GM19372 (cell line): Measurements from ENCODE around the gene ALOXE3.

Experiments
- ATAC-seq: cut with Tn5 transposase; IDR thresholded peaks from one replicate; pipeline ENCODE4 v1.9.1; 2021; ENCODE audit warnings: mild to moderate bottlenecking, low read depth, moderate library complexity; ENCODE audit not compliant: unreplicated experiment

Gene ALOXE3

GRCh38 chr17:8142887-8143580, 24.7 kb upstream of the ALOXE3 start:
- no peak for ATAC-seq

- no peak for ATAC-seq
Observed at GRCh38 chr17:8142158-8142886, 24.0 kb upstream of the ALOXE3 start.

GRCh38 chr17:8141741-8142140, 23.4 kb upstream of the ALOXE3 start:
- no peak for ATAC-seq

GRCh38 chr17:8141045-8141444, 22.7 kb upstream of the ALOXE3 start:
- ATAC-seq, result no peak

DNA sequence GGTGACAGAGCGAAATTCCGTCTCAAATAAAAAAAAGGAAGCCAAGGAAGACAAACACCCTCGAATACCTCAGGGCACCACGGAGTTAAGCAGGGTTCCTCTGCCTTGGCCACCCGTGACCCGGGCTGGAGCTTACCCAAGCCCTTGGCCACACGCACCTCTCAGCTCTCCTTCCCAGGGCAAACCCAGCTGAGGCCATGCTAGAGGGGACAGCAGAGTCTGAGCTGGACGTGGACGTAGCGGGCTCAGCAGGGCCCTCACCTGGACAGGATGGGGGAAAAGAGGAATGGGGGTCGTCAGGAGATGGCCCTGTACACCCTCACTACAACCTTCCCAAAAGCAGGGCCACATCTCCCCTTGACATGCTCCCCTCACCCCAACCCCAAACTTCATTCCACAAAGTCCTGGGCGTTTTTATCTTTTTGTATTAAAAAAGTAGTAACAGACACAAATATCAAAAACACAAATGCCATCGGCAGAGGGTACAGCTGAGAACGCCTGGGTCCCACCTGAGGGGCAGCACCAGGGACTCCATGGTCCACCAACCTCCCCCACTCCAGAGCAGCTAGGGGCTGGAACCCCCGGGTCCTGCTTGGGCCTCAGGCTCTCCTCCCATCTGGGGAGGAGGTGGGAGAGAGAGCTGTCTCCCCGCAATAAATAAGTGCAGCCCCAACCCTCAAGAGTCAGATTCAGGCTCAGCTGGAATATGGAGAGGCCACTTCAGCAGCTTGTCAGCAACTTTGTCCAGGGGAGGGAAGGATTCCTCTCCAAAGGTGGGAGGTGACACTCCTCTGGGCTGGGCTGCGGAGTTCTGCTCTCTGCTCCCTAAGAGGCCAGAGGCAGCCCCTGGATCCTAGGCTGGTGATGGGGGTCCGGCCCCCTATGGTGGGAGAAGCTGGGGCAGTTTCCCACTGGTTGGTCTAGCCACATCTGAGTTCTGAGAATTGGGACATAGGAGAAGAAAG, 22.0 kb upstream of the ALOXE3 start:
- ATAC-seq, result no peak

- ATAC-seq, result peak; percentile 93
Observed at GRCh38 chr17:8138672-8139371, 20.5 kb upstream of the ALOXE3 start.

- no peak for ATAC-seq
Observed at GRCh38 chr17:8138374-8138671, 20.0 kb upstream of the ALOXE3 start.

GRCh38 chr17:8137645-8138373, 19.5 kb upstream of the ALOXE3 start:
- no peak for ATAC-seq

GRCh38 chr17:8133941-8134340, 15.6 kb upstream of the ALOXE3 start:
- ATAC-seq, result no peak

DNA sequence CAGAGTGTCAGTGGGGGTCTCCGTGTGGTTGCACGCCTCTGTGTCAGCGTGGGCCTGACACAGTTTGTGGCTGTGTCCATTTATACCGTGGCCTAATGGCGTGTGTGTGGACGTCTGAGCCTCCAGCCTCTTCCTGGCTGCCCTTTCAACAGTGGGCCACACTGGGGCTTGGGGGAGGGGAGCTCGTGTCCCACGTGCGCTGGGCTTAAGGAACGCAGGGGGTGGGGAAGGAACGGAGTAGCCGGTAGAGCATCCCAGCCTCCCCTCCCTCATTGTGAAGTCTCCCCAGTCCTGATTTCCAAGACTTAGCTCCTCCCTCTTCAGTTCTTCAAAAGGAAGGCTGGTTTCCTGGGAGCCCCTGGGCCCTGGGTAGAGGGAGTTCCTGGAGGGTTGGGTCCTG, 15.1 kb upstream of the ALOXE3 start:
- ATAC-seq, result no peak

DNA sequence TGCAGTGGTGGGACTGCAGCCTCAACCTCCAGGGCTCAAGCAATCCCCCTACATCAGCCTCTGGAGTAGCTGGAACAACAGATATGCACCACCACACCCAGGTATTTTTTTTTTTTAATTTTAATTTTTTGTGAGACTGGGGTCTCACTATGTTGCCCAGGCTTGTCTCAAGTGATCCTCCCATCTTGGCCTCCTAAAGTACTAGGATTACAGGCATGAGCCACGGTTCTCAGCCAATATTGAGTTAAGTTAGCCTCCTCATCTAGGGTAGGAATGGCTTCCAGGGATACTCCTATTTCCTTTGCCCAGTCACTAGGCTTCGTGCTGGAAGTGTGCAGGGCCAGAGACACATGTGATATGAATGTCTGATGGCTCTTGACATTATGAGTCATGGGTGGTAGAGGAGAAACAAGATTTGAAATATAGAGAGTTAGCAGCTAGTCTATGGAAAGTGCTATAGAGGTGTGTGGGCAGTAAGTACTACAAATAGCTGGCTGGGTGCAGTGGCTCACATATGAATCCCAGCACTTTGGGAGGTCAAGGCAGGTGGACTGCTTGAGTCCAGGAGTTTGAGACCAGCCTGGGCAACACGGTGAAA, 13.6 kb upstream of the ALOXE3 start:
- no peak for ATAC-seq

DNA sequence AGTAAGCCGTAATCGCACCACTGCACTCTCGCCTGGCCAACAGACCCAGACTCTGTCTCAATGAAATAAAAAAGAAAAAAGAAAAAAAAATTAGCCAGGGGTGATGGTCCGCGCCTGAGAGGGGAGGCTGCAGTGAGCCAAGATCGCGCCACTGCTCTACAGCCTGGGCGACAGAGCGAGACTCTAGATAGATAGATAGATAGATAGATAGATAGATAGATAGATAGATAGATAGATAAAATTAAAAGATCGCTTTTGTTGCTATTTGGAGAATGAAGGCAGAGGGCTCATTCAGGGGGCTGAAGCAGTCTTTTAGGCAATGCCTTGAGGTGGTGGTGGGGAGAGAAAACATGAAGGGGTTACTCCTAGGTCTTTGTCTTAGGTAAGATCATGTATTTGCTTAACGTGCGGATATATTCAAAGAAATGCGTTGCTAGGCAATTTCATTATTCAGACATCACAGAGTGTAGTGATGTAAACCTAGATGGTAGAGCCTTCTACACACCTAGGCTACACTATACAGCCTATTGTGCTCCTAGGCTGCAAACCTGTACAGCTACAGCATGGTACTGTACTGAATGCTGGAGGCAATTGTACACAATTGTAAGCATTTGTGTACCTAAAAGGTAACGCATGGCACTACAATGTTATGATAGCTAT, 9.9 kb upstream of the ALOXE3 start:
- ATAC-seq, result no peak

DNA sequence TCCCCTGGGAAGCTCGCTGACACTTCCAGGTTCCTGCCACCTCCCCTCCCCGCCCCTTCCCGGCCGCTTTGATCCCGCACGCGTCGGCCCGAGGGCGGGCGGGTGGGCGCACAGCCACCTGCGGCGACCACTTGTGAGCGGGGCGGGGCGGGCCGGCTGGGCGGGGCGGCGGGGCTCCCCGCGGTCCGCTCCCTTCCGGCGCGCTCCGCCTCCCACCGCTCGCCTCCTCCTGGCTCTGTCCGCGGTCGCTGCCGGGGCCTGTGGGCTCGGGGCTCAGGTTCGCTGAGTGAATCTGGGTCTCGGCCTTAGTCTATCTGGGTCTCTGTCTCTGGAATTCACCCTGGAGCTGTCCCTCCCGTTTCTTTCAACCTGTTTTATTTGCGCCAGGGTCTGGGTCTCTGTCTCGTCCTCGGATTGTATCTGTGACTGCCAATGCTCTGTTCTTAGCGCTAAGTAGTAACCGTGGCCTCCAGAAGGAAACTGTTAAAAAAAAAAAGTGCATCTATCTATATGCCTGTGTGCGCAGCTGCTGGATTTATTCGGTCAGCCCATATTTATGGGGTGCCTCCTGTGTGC, 8.3 kb upstream of the ALOXE3 start:
- no peak for ATAC-seq

- ATAC-seq, result no peak
Observed at GRCh38 chr17:8125947-8126490, 7.7 kb upstream of the ALOXE3 start.

DNA sequence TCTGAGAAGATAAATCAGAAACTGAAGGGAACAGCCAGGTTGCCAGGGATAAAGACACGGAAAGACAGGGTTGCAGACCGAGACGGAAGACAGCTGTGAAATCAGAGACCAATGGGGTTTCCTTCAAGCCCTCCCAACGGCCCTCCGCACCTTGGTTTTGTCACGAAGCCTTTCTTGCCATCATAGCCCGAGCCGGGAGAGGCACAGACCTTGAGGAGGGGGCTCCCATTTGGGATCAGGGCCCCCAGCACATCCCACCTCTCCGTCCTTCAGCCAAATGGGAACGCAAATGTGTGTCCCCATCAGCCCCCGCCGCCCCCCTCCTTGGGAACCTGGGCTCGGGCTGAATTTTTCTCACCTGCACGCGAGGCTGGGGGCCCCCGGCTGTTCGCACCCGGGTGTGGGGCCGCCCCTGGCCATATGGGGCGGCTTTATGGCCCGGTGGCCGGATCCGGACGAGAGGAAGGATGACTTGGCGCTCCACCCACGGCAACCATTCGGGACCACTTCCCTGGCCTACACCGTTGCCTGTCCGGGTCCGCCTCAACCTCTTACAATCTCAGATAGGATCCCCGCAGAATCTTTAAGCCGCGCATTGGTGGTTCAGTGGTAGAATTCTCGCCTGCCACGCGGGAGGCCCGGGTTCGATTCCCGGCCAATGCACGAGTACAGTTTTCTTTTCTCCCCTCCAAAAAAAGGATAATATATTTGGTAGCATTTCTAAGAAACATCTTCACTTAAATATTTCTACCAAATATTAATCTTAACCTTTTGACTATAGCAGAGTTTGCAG, 7.0 kb upstream of the ALOXE3 start:
- no peak for ATAC-seq

DNA sequence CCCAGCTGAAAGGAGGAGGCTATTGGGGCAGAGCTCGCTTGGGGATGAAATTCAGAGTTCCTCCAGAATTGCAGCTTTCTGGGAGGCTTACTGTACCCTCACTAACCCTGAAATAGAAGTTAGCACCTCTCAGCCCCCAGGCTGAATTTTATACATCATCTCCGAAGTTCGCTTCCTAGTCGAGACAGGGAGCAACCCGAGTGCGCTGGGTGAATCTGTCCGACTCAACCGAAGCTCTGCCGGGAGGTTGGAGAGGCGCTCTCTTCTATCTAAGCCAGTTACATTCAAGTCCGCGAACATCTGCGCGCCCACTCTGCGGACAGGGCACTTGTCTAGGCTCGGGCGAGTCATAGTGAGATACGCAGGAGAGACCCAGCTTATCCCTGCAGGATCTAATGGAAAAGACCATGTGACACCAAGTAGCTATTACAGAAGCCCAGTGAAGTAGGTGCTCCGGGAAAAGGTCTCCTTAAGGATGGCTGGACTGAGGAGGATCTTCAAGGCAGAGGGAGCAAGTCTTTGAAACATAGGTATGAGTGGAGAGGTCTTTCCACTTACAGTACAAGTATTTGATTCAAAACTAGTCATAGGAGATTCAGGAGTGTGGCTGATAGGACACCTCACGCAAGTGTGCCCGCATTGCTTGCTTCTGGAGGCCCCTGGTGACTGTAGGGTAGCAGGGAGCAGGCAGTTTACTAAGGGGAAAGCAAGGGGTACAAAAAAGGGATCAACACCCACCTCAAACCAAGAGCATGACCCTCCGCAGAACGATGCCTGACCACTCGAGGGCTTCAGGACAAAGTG, 6.2 kb upstream of the ALOXE3 start:
- no peak for ATAC-seq
